ENCODE results near the gene CDK11B.
"Not testable (repeated sequence)": the region's sequence is repeated elsewhere in the genome, so short reads cannot be mapped to it uniquely, and the experiment has no call there.

Gene CDK11B

GRCh38 chr1:1674806-1675205, 16.0 kb upstream of the CDK11B start:
- H3K27me3 ChIP-seq (ENCODE audit: control insufficient read depth, low read length), result not testable (repeated sequence)

GRCh38 chr1:1672181-1672965, 13.6 kb upstream of the CDK11B start:
- H3K4me2 ChIP-seq (ENCODE audit: low read length), result no peak overlapping the region
- no peak overlapping the region for H3K4me3 ChIP-seq (ENCODE audit: low read length)
- H3K9me2 ChIP-seq (replicated peaks; ENCODE audit: control insufficient read depth, low read length), result no peaks in the 10 kb centered on the region
- TF ChIP-seq CTCF (IDR thresholded peaks at IDR 0.05; ENCODE audit: low read depth, low read length, poor library complexity, severe bottlenecking) (no peak), EZH2phosphoT487 (IDR thresholded peaks at IDR 0.05; ENCODE audit: borderline replicate concordance, low read length) (no peak)
- no peaks in the 10 kb centered on the region; the same call in 1 of the 2 replicates for H3K79me2 ChIP-seq (ENCODE audit: control insufficient read depth, low read length)
- H3K27me3 ChIP-seq (ENCODE audit: control insufficient read depth, low read length), result no peaks in the 10 kb centered on the region
- H3F3A ChIP-seq (ENCODE audit: control insufficient read depth, insufficient read depth), result no peaks in the 10 kb centered on the region; the same call in 1 of the 2 replicates
- peaks cover 3% of the 10 kb centered on the region for H3K4me1 ChIP-seq (ENCODE audit: control insufficient read depth, low read length)
- no peaks in the 10 kb centered on the region; the same call in 1 of the 2 replicates for H4K20me1 ChIP-seq (ENCODE audit: control insufficient read depth, insufficient read depth, low read depth, low read length)
- peaks cover 17% of the 10 kb centered on the region for H3K36me3 ChIP-seq (ENCODE audit: control insufficient read depth, low read length)
- no peak overlapping the region for H3K27ac ChIP-seq (ENCODE audit: low read depth, low read length)
- no peaks in the 10 kb centered on the region for H3K9me3 ChIP-seq (ENCODE audit: control insufficient read depth, insufficient read depth, low read length)

More at GRCh38 chr1:1674806-1675205, 16.0 kb upstream of the CDK11B start:
- H4K20me1 ChIP-seq (ENCODE audit: control insufficient read depth, insufficient read depth, low read depth, low read length); H3F3A ChIP-seq (ENCODE audit: control insufficient read depth, insufficient read depth); H3K9me2 ChIP-seq (replicated peaks; ENCODE audit: control insufficient read depth, low read length); H3K79me2 ChIP-seq (ENCODE audit: control insufficient read depth, low read length); H3K9me3 ChIP-seq (ENCODE audit: control insufficient read depth, insufficient read depth, low read length); H3K4me2 ChIP-seq (ENCODE audit: low read length); H3K27ac ChIP-seq (ENCODE audit: low read depth, low read length); H3K4me3 ChIP-seq (ENCODE audit: low read length): not testable (repeated sequence)
- Histone ChIP-seq H3K36me3 (ENCODE audit: control insufficient read depth, low read length) (peaks cover 14% of the 10 kb centered on the region), H3K4me1 (ENCODE audit: control insufficient read depth, low read length) (peaks cover 24% of the 10 kb centered on the region)

GRCh38 chr1:1671365-1672119, 12.7 kb upstream of the CDK11B start:
- TF ChIP-seq EZH2phosphoT487 (IDR thresholded peaks at IDR 0.05; ENCODE audit: borderline replicate concordance, low read length) (no peak), CTCF (IDR thresholded peaks at IDR 0.05; ENCODE audit: low read depth, low read length, poor library complexity, severe bottlenecking) (no peak)
- H3K27me3 ChIP-seq (ENCODE audit: control insufficient read depth, low read length), result no peaks in the 10 kb centered on the region
- H3K36me3 ChIP-seq (ENCODE audit: control insufficient read depth, low read length), result peaks cover 18% of the 10 kb centered on the region
- H3K9me3 ChIP-seq (ENCODE audit: control insufficient read depth, insufficient read depth, low read length), result no peaks in the 10 kb centered on the region
- H3K9me2 ChIP-seq (replicated peaks; ENCODE audit: control insufficient read depth, low read length), result no peaks in the 10 kb centered on the region
- no peaks in the 10 kb centered on the region for H3K4me1 ChIP-seq (ENCODE audit: control insufficient read depth, low read length)
- H4K20me1 ChIP-seq (ENCODE audit: control insufficient read depth, insufficient read depth, low read depth, low read length), result no peaks in the 10 kb centered on the region; the same call in 1 of the 2 replicates
- H3K79me2 ChIP-seq (ENCODE audit: control insufficient read depth, low read length), result no peaks in the 10 kb centered on the region
- H3K4me2 ChIP-seq (ENCODE audit: low read length), result no peak overlapping the region
- no peaks in the 10 kb centered on the region; the same call in 1 of the 2 replicates for H3F3A ChIP-seq (ENCODE audit: control insufficient read depth, insufficient read depth)
- H3K27ac ChIP-seq (ENCODE audit: low read depth, low read length), result no peak overlapping the region
- H3K4me3 ChIP-seq (ENCODE audit: low read length), result no peak overlapping the region

GRCh38 chr1:1670866-1671265, 12.1 kb upstream of the CDK11B start:
- peaks cover 25% of the 10 kb centered on the region for H3K36me3 ChIP-seq (ENCODE audit: control insufficient read depth, low read length)

More at GRCh38 chr1:1670866-1671265, 12.1 kb upstream of the CDK11B start:
- no peaks in the 10 kb centered on the region for H3K9me3 ChIP-seq (ENCODE audit: control insufficient read depth, insufficient read depth, low read length)
- no peak overlapping the region for H3K4me2 ChIP-seq (ENCODE audit: low read length)
- H3K79me2 ChIP-seq (ENCODE audit: control insufficient read depth, low read length), result no peaks in the 10 kb centered on the region
- no peaks in the 10 kb centered on the region; the same call in 1 of the 2 replicates for H4K20me1 ChIP-seq (ENCODE audit: control insufficient read depth, insufficient read depth, low read depth, low read length)
- H3K9me2 ChIP-seq (replicated peaks; ENCODE audit: control insufficient read depth, low read length), result no peaks in the 10 kb centered on the region
- no peak overlapping the region for H3K4me3 ChIP-seq (ENCODE audit: low read length)
- no peak overlapping the region for H3K27ac ChIP-seq (ENCODE audit: low read depth, low read length)
- H3K27me3 ChIP-seq (ENCODE audit: control insufficient read depth, low read length), result no peaks in the 10 kb centered on the region
- no peaks in the 10 kb centered on the region for H3K4me1 ChIP-seq (ENCODE audit: control insufficient read depth, low read length)
- TF ChIP-seq EZH2phosphoT487 (IDR thresholded peaks at IDR 0.05; ENCODE audit: borderline replicate concordance, low read length) (no peak), CTCF (IDR thresholded peaks at IDR 0.05; ENCODE audit: low read depth, low read length, poor library complexity, severe bottlenecking) (no peak)
- H3F3A ChIP-seq (ENCODE audit: control insufficient read depth, insufficient read depth), result no peaks in the 10 kb centered on the region; the same call in 1 of the 2 replicates

All from DOHH2 (cell line).